DND-41 (cell line): Measurements from ENCODE around the gene AMFR.

Source experiments
- ATAC-seq: fragments of 200-7000 bp; cut with Tn5 transposase; 3 replicates; pipeline ENCODE4 v1.9.1; 2021; ENCODE audit warnings: low read depth; ENCODE audit not compliant: insufficient read depth
- DNase-seq: peaks from one replicate; pipeline ENCODE4 v3.0.0-alpha.2; 2020
- H2AFZ ChIP-seq: 2 replicates; pipeline ENCODE4 v1.6.0; 2012; ENCODE audit warnings: low read depth, low read length
- H3K27ac ChIP-seq: 2 replicates; pipeline ENCODE4 v1.5.1; 2012; ENCODE audit warnings: low read length, inconsistent platforms
- H3K27me3 ChIP-seq: fragments of 200-600 bp; sonication (generic); 2 replicates; pipeline ENCODE4 v1.6.0; 2012; ENCODE audit warnings: low read length, mild to moderate bottlenecking, inconsistent platforms; ENCODE audit not compliant: insufficient read depth, poor library complexity
- H3K36me3 ChIP-seq: 2 replicates; pipeline ENCODE4 v1.5.1; 2012; ENCODE audit warnings: low read length, inconsistent platforms; ENCODE audit not compliant: insufficient read depth
- H3K4me1 ChIP-seq: 2 replicates; pipeline ENCODE4 v1.5.1; 2012; ENCODE audit warnings: mild to moderate bottlenecking, low read length; ENCODE audit not compliant: insufficient read depth
- H3K4me2 ChIP-seq: 2 replicates; pipeline ENCODE4 v1.6.0; 2012; ENCODE audit warnings: mild to moderate bottlenecking, moderate library complexity, low read length, inconsistent platforms; ENCODE audit not compliant: insufficient read depth
- H3K4me3 ChIP-seq, 2 experiments: fragments of 200-600 bp in 1 of 2; shearing (Covaris generic) in 1 of 2; 2 replicates each; pipeline ENCODE4 v1.5.1; 2012 to 2016; ENCODE audit warnings: inconsistent platforms in 2 of 2, low read length in 2 of 2, mild to moderate bottlenecking in 2 of 2, low read depth in 1 of 2, moderate library complexity in 1 of 2
- H3K79me2 ChIP-seq: 2 replicates; pipeline ENCODE4 v1.6.0; 2012; ENCODE audit warnings: low read length, inconsistent platforms; ENCODE audit not compliant: insufficient read depth
- H3K9ac ChIP-seq: 2 replicates; pipeline ENCODE4 v1.6.0; 2012; ENCODE audit warnings: low read depth, mild to moderate bottlenecking, inconsistent platforms, low read length, moderate library complexity
- H3K9me3 ChIP-seq: 2 replicates; pipeline ENCODE4 v1.5.1; 2012; ENCODE audit warnings: low read length, moderate library complexity, mild to moderate bottlenecking, inconsistent platforms; ENCODE audit not compliant: insufficient read depth, severe bottlenecking
- H4K20me1 ChIP-seq: 2 replicates; pipeline ENCODE4 v1.6.0; 2012; ENCODE audit warnings: low read length; ENCODE audit not compliant: insufficient read depth
- CTCF ChIP-seq: IDR thresholded peaks from 2 replicates; pipeline ENCODE4 v1.5.1; 2012; ENCODE audit warnings: borderline replicate concordance, low read length, moderate library complexity, mild to moderate bottlenecking; ENCODE audit not compliant: poor library complexity, severe bottlenecking; ENCODE audit errors: extremely low read depth
- EZH2 ChIP-seq: IDR thresholded peaks from 3 replicates; pipeline ENCODE4 v1.6.1; 2012; ENCODE audit warnings: borderline replicate concordance, low read depth, mild to moderate bottlenecking, moderate library complexity, low read length, inconsistent platforms; ENCODE audit not compliant: severe bottlenecking

AMFR gene

GRCh38 chr16:56347670-56348069 is 77.7 kb downstream of the AMFR start:
- Histone ChIP-seq H3K4me3 (no peak overlapping the region), H3K9ac (no peak overlapping the region), H3K27ac (no peak overlapping the region), H3K4me2 (no peak overlapping the region), H3K79me2 (no peaks in the 10 kb centered on the region), H2AFZ (no peak overlapping the region), H3K27me3 (no peaks in the 10 kb centered on the region), H3K4me1 (no peaks in the 10 kb centered on the region), H3K36me3 (peaks cover 18% of the 10 kb centered on the region), H4K20me1 (no peaks in the 10 kb centered on the region), H3K9me3 (no peaks in the 10 kb centered on the region)
- ATAC-seq, result no peak
- TF ChIP-seq EZH2 (no peak), CTCF (no peak)
- peak; percentile 18 for DNase-seq

- Histone ChIP-seq H3K4me3 (no peak overlapping the region), H3K36me3 (peaks cover 23% of the 10 kb centered on the region), H3K27me3 (no peaks in the 10 kb centered on the region), H3K79me2 (no peaks in the 10 kb centered on the region), H3K9ac (no peak overlapping the region), H3K27ac (no peak overlapping the region), H4K20me1 (no peaks in the 10 kb centered on the region), H3K4me1 (no peaks in the 10 kb centered on the region), H3K4me2 (no peak overlapping the region), H2AFZ (no peak overlapping the region), H3K9me3 (no peaks in the 10 kb centered on the region)
- ATAC-seq (no peak), DNase-seq (no peak)
- TF ChIP-seq EZH2 (no peak), CTCF (no peak)
These were observed 78.2 kb downstream of the AMFR start for GRCh38 chr16:56347166-56347565.

- no peak overlapping the region for H2AFZ ChIP-seq
- no peaks in the 10 kb centered on the region for H3K27me3 ChIP-seq
- H3K4me1 ChIP-seq, result no peaks in the 10 kb centered on the region
- TF ChIP-seq EZH2, result no peak
- TF ChIP-seq CTCF, result no peak
- H3K4me3 ChIP-seq, result no peak overlapping the region
- H3K36me3 ChIP-seq, result peaks cover 30% of the 10 kb centered on the region
- H3K79me2 ChIP-seq, result no peaks in the 10 kb centered on the region
- DNase-seq (no peak), ATAC-seq (no peak)
- no peaks in the 10 kb centered on the region for H3K9me3 ChIP-seq
- H3K4me2 ChIP-seq, result no peak overlapping the region
- no peak overlapping the region for H3K27ac ChIP-seq
- H3K9ac ChIP-seq, result no peak overlapping the region
- peaks cover 2% of the 10 kb centered on the region; the same call in 1 of the 2 replicates for H4K20me1 ChIP-seq
These were observed 79.0 kb downstream of the AMFR start for GRCh38 chr16:56346131-56346890.
